GM12872 (cell line): ENCODE results near the gene FGF11.

Experiments
- TF ChIP-seq, protein P1 (sequence below): IDR thresholded peaks from 3 replicates; pipeline ENCODE4 v1.5.1; 2011; ENCODE audit warnings: low read depth, mild to moderate bottlenecking, low read length, moderate library complexity; ENCODE audit not compliant: insufficient read depth

Gene FGF11

GRCh38 chr17:7439462-7440112 lies at the start of gene FGF11:
Gene FGF11, plus strand, starts transcription at chr17:7439512. Its CDS starts 109 bp downstream, at chr17:7439621.
- TF ChIP-seq, protein P1, sequence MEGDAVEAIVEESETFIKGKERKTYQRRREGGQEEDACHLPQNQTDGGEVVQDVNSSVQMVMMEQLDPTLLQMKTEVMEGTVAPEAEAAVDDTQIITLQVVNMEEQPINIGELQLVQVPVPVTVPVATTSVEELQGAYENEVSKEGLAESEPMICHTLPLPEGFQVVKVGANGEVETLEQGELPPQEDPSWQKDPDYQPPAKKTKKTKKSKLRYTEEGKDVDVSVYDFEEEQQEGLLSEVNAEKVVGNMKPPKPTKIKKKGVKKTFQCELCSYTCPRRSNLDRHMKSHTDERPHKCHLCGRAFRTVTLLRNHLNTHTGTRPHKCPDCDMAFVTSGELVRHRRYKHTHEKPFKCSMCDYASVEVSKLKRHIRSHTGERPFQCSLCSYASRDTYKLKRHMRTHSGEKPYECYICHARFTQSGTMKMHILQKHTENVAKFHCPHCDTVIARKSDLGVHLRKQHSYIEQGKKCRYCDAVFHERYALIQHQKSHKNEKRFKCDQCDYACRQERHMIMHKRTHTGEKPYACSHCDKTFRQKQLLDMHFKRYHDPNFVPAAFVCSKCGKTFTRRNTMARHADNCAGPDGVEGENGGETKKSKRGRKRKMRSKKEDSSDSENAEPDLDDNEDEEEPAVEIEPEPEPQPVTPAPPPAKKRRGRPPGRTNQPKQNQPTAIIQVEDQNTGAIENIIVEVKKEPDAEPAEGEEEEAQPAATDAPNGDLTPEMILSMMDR: no peak

DNA sequence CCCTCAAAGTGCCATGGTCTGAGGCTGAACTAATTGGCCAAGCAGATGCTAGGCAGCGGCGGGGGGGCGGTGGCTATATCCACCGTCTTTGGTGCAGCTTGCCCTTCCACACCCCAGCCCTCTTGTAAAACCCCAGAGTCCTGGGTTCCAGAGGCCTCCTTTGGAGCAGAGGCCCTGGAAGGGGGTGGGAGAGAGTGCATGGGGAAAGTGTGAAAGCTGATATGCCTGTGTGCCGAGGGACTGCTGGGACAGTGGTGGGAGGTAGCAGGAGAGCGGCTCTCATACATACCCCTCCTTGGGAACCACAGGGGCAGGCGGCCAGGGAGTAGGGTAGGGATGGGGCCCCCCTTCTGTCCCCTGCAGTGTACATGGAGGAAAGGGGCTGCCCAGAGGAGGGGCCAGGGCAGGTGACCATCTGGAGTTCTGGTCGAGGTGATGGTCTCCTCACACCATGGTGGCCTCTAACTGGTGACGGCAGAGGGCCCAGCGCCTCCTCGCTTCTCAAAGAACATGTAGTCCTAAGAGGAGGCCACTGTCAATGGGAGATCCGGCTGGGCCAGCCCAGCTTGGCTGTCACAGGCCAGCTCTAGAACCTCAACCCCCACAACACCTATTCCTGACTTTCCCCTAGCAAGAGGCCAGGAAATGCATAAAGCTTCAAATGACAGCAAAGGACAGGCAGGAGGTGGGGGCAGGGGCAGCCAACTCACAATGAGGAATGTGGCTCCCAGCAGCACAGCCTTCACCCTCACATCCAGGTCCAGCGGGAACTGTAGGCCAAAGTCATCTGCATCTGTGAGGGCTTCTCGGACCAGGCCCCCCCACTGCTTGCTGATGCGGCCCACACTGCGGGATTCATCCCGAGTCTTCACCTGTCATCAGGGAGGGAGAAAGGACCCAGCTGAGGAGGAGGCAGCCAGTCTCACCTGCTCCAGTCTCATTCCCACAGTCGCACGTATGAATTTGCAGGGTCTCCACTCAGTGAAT lies 49.1 kb upstream of the FGF11 start:
- TF ChIP-seq, protein P1: no peak

DNA sequence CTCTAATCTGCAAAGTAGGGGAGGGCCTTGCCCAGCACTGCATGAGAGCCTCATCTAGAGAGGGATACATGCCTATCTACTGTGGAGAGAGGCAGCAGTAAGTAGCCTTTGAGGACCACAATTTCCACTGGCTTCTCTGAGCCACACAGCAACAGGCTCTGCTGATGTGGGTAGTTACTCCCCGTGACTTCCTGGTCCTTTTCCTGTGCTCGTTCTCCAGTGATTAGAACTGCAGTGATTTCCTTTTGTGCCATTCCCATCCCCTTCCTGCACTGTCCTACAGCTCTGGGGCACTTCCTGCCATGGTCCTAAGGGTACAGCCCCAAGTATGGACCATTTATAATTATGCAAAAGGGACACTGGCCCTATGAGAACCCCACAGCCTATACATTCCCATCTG lies 48.0 kb upstream of the FGF11 start:
- TF ChIP-seq, protein P1: no peak

DNA sequence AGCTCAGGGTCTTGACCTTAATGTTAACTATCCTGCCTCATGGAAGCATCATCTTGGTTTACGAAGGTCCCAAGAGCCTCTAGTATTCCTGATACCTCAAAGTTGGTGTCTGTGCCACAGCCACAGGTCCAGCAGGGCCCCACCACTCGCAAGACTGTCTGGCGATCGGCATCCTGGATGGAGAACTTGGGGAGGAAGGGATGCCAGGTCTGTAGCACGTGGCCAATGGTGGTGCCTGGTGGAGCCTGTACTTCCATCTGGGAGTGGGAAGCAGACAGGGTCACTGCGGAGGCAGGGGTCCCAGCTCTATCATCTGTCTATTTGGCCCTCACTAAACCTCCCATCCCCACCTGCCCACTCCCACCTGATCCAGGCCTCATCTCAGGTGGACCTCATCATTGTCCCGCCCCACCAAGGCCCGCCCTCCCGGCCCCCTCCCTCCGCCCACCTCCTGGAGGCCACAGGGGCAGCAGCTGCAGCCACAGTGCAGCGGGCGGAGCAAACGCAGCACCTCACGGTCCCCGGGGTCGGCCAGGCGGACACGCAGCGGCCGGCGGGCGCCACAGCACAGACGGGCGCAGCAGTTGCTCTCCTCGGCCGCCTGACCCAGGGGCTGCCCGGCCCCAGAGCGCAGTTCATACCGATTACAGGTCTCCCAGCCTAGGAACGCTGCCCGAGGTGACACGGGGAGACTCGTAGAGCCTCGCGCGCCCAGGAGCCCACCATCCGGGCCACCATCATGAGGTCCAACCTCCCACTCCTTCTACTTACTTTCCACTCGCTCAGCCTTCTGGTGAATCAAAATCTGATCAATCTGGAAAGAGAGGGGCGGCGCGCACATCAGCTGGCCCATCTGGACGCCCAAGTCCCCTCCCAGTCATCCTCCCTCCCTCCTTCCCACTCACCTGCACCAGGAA lies 46.4 kb upstream of the FGF11 start:
- TF ChIP-seq, protein P1: no peak

- TF ChIP-seq, protein P1: 0 out of 3 replicates have a peak, but pooled peaks have one; percentile 6
Observed at GRCh38 chr17:7393613-7394451, 45.5 kb upstream of the FGF11 start.

DNA sequence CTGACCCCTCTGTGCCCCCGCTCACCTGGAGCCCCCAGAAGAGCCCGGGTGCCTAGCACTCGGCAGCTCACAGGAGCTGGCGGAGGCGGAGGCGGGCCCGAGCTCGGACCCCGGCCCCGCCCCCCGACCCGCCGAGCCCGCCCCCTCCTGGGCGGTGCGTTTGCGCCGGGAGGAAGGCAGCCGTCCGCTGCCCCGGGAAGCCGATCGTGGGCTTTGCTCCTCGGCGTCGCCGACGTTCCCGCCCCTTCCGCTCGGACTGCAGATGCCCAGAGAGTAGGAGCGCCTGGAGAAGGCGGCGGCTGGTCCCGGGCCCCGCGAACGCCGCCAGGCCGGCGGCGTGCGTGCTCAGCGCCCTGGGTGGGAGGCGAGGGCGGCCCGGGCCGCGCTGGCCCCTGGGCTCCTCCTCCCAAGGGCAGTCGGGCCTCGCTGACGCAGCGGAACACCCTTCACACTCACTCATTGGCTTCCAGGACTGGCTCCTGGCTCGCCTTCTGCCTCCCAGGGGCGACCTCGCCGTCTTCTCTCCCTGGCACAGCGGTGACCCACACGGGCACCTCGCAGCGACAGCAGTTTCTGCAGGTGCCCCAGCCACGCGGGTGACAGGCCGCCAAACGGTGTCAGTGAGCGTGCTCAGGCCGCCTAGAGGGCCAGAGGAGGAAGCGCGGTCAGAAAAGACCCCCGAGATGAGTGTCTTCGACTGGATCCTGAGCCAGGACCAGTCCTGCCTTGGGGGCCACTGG lies 44.7 kb upstream of the FGF11 start, which contains the start of gene PLSCR3:
PLSCR3 (minus strand) TSS at position 74 of the 740 bp plus-strand sequence. CDS start 415 bp downstream, outside the sequence.
- TF ChIP-seq, protein P1: peak; percentile 68
